Prostate gland (tissue), 2 donors: ENCODE results near the gene BICC1.

ENCODE experiments used
- CTCF ChIP-seq, 4 experiments: fragments of 200-600 bp in 2 of 4; fragments of 450-650 bp in 2 of 4; sonication (generic) in 2 of 4; IDR thresholded peaks; 1 replicate in 3 of 4; 2 replicates in 1 of 4; pipeline ENCODE4 v1.5.1; 2016 to 2019; ENCODE audit warnings: antibody characterized with exemption in 4 of 4, mild to moderate bottlenecking in 2 of 4, moderate library complexity in 2 of 4
- POLR2A ChIP-seq: fragments of 450-650 bp; IDR thresholded peaks from one replicate; pipeline ENCODE4 v1.6.1; 2016; ENCODE audit warnings: antibody characterized with exemption, mild to moderate bottlenecking
- POLR2AphosphoS5 ChIP-seq: sonication (generic); formaldehyde crosslinking; IDR thresholded peaks from one replicate; pipeline ENCODE4 v1.6.1; 2017; ENCODE audit warnings: antibody characterized with exemption

DNA sequence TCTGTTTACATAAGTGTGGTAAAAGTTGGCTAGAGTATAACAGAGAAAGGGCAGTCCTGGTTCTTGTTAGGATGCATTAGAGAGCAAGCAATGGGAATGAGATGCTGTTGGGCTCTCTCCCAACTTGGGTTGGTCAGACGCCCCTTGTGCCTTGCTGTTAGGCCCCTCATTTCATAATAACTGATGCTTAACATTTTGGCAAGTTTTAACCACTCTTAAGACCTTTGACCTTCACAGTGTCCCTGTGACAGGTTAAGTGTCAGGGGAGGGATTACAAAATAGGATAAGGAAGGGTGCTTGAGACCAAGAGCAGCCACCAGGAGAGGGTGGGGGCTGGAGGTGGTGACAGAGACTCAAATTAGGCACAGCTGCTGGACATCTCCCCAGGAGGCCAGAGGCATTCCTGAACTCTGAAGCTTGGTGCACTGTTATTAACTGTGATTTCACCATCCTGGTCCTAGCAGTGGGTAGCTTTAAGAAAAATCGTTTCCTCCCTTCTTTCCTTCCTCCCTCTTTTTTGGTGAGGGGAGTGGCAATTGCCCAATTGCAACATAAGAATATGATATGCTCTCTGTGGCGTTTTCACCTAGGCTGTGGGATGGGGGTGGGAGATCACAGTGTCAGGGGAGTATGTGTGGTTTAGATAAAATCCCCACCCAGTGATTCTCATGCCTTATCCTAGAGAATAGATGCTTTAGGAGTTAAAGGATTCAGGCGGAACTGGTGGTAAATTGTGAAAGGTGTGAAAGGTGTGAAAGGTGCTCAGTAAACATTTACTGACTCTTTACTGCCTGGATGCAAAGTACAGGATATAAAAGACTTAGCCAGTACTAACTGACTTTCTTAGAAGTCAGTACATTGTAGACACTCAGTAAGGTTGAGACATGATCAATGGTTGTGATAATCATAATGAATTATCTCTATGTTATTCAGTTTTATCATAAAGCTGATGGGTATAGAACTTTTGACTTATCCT, 270.5 kb downstream of the BICC1 start:
- TF ChIP-seq CTCF (IDR thresholded peaks at IDR 0.05): no peak
- no peak for TF ChIP-seq POLR2A
- no peak for TF ChIP-seq POLR2AphosphoS5
